GM21576 (cell line): ENCODE data around the gene MAN2B1.
A peak's percentile ranks its signal among the peaks of the same experiment; 100 is the strongest.
"Not testable (repeated sequence)": the region's sequence is repeated elsewhere in the genome, so short reads cannot be mapped to it uniquely, and the experiment has no call there.

Experiments
- ATAC-seq: cut with Tn5 transposase; IDR thresholded peaks from one replicate; pipeline ENCODE4 v1.9.1; 2021; ENCODE audit warnings: mild to moderate bottlenecking, moderate library complexity; ENCODE audit not compliant: unreplicated experiment

The MAN2B1 gene

GRCh38 chr19:12689581-12690216 lies 23.2 kb upstream of the MAN2B1 start:
- ATAC-seq = no peak

- ATAC-seq = no peak
Observed at GRCh38 chr19:12689012-12689411, 22.5 kb upstream of the MAN2B1 start.

GRCh38 chr19:12687496-12688196 lies 21.1 kb upstream of the MAN2B1 start, which contains the start of gene GNG14:
TSS of gene GNG14 (plus strand) at chr19:12687998. CDS start at chr19:12688049, 51 bp downstream.
- ATAC-seq = no peak

GRCh38 chr19:12685831-12686230 lies 19.3 kb upstream of the MAN2B1 start:
- no peak for ATAC-seq

- peak; percentile 59 for ATAC-seq
Observed at GRCh38 chr19:12681074-12681987, 14.8 kb upstream of the MAN2B1 start, which contains the start of gene DHPS. TSS of gene DHPS (minus strand) at chr19:12681880. CDS start at chr19:12681766, 114 bp downstream.

- ATAC-seq = no peak
Observed at GRCh38 chr19:12680034-12680433, 13.5 kb upstream of the MAN2B1 start.

GRCh38 chr19:12678039-12678438 lies 11.5 kb upstream of the MAN2B1 start:
- not testable (repeated sequence) for ATAC-seq

GRCh38 chr19:12676928-12677327 lies 10.4 kb upstream of the MAN2B1 start:
- ATAC-seq = no peak

- no peak for ATAC-seq
Observed at GRCh38 chr19:12676384-12676792, 9.8 kb upstream of the MAN2B1 start.

GRCh38 chr19:12675940-12676339 lies 9.4 kb upstream of the MAN2B1 start:
- no peak for ATAC-seq

- no peak for ATAC-seq
Observed at GRCh38 chr19:12675399-12675798, 8.9 kb upstream of the MAN2B1 start.

GRCh38 chr19:12672744-12673143 lies 6.2 kb upstream of the MAN2B1 start:
- ATAC-seq = no peak

- ATAC-seq = no peak
Observed at GRCh38 chr19:12670159-12670928, 3.8 kb upstream of the MAN2B1 start.

GRCh38 chr19:12669270-12670158 lies 3.0 kb upstream of the MAN2B1 start:
- peak; percentile 35 for ATAC-seq

GRCh38 chr19:12668932-12669269 lies 2.4 kb upstream of the MAN2B1 start:
- ATAC-seq = no peak

GRCh38 chr19:12668346-12668745 lies 1.8 kb upstream of the MAN2B1 start:
- no peak for ATAC-seq

GRCh38 chr19:12667731-12668302 lies 1.3 kb upstream of the MAN2B1 start:
- no peak for ATAC-seq

GRCh38 chr19:12665671-12666264 lies 774 bp downstream of the MAN2B1 start:
- ATAC-seq = no peak

GRCh38 chr19:12665281-12665573 lies 1.3 kb downstream of the MAN2B1 start:
- ATAC-seq = no peak
